Measurements from ENCODE around the gene MANF. TPM values are rescaled to one million over a fixed set of nuclear protein-coding genes. Genes with fewer than 3 reads are reported as not detected.

The MANF gene
- total RNA-seq, 2 experiments from 2014 or later, result 124 to 129 TPM

DNA sequence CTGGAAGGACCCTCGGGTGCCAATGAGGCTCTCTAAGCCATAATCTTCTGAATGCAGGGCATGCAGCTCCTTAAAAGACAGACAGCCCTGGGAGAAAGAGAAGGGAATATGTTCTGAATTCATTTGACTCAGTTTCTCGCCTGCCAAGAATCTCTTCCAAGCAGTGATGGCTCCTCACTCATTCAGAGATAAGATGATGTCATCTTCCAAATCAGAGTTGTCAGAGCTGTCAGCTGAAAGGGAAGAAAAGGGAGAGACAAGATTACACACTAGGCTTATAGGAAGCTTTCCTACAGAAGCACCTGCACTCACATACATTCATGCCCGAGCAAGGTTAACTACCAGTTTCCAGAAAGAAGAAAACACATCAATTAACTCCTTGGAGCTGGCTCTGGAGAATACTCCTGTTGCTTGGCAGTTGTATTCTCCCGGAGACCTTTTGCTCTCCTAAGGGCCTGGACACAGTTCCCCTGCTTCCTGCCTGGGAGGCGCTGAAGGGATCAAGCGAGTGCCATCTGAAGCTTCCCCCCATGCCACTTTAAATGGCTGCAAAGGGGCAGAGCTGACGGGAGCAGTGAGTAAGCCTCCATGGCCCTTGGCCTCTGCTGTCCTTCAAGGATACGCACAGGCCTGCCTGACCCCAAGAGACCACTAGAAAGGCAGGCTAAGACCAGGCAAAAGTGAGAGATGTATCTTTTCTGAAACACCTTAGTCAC, 13.7 kb downstream of the MANF start:
- Mint-ChIP-seq H3K27ac (peak overlapping the region; percentile 45), H3K4me1 (peaks cover 29% of the 10 kb centered on the region), H3K9me3 (ENCODE audit: low read depth) (no peaks in the 10 kb centered on the region), H3K27me3 (no peaks in the 10 kb centered on the region), H3K4me3 (no peak overlapping the region), H3K36me3 (ENCODE audit: low read depth) (peaks cover 36% of the 10 kb centered on the region)
- POLR2A ChIA-PET, result interaction anchor here (0.6 kb wide), 1 partner anchor 532 kb away, joined by 3 read pairs; no protein-coding TSS in a partner anchor
- CTCF ChIA-PET, result interaction anchor here (0.9 kb wide), 1 partner anchor 31 kb away, joined by 3 read pairs; no protein-coding TSS in a partner anchor
- DNase-seq, result no peak
- intact Hi-C loops (cut with DNase I, micrococcal nuclease), result loop anchor here in 1 of 2 experiments (10.0 kb wide), 1 partner anchor 576 kb away; the partner anchor contains the start of genes ABHD14A and ABHD14B
- ATAC-seq, result no peak

- no peak for ATAC-seq
- Mint-ChIP-seq H3K4me1 (peaks cover 26% of the 10 kb centered on the region), H3K27me3 (no peaks in the 10 kb centered on the region), H3K4me3 (no peak overlapping the region), H3K36me3 (ENCODE audit: low read depth) (peaks cover 27% of the 10 kb centered on the region), H3K9me3 (ENCODE audit: low read depth) (no peaks in the 10 kb centered on the region), H3K27ac (peak overlapping the region; percentile 10)
- no peak for DNase-seq
- ChIA-PET POLR2A (no interaction called here), CTCF (interaction anchor here (0.5 to 0.6 kb wide), 2 partner anchors 13 to 29 kb away, joined by 3 read pairs; no protein-coding TSS in a partner anchor)
- intact Hi-C loops (cut with DNase I, micrococcal nuclease), result no loop called here
Observed at GRCh38 chr3:51400166-51400565, 15.1 kb downstream of the MANF start.

DNA sequence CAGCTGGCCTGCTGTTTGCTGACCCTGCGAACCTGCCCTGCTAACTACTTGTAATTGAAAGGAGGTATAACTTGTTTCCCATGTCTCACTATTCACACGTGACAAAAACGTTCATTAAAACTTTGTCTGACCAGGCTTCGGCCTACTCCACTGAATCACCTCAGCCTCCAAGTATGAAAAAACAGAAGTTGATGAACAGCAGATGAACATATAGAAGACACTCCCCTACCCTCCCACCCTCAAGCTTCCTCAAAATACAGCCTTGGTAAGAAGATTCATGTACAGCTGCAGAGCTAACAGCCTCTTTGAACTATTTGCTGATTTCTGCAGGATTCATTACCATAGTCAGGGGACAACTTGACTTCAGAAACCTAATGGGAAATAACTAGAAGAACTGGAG, 16.6 kb downstream of the MANF start:
- Mint-ChIP-seq H3K9me3 (ENCODE audit: low read depth) (no peaks in the 10 kb centered on the region), H3K27ac (peak overlapping the region; percentile 8), H3K4me1 (peaks cover 19% of the 10 kb centered on the region), H3K27me3 (no peaks in the 10 kb centered on the region), H3K4me3 (no peak overlapping the region), H3K36me3 (ENCODE audit: low read depth) (peaks cover 24% of the 10 kb centered on the region)
- POLR2A ChIA-PET, result no interaction called here
- DNase-seq, result no peak
- ATAC-seq, result no peak
- intact Hi-C loops (cut with DNase I, micrococcal nuclease), result no loop called here
- CTCF ChIA-PET, result no interaction called here

- CTCF ChIA-PET, result interaction anchor here (1.6 to 2.2 kb wide), 3 partner anchors 10 to 37 kb away, joined by 3 to 5 read pairs (median 4); no protein-coding TSS in a partner anchor
- POLR2A ChIA-PET, result no interaction called here
- peak overlapping the region; percentile 61 for H3K27ac Mint-ChIP-seq
Observed at GRCh38 chr3:51403675-51404074, 18.6 kb downstream of the MANF start.

DNA sequence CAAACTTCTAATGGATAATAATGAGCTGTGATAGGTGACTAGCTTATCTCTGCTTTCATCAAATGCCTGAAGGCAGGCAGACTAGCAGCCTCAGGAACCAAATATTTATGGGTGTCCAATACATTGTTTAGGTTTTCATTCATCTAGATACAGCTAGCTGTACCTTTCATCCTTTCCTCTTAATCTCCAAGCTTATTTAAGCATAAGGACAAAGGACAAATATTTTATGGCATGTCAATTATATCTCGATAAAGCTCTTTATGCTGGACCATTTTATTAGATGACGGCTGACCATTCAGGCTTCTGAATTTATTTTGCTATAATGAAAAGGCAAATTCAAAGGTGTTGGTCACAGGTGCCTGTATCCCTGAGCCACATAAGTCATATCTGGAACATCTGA, 22.9 kb downstream of the MANF start:
- Mint-ChIP-seq H3K27ac (no peak overlapping the region), H3K36me3 (ENCODE audit: low read depth) (peaks cover 44% of the 10 kb centered on the region)

More at GRCh38 chr3:51403675-51404074, 18.6 kb downstream of the MANF start:
- Mint-ChIP-seq H3K36me3 (ENCODE audit: low read depth) (peaks cover 31% of the 10 kb centered on the region), H3K4me1 (peaks cover 23% of the 10 kb centered on the region), H3K9me3 (ENCODE audit: low read depth) (no peaks in the 10 kb centered on the region), H3K4me3 (no peak overlapping the region), H3K27me3 (no peaks in the 10 kb centered on the region)
- no peak for DNase-seq
- intact Hi-C loops (cut with DNase I, micrococcal nuclease), result no loop called here
- no peak for ATAC-seq

DNA sequence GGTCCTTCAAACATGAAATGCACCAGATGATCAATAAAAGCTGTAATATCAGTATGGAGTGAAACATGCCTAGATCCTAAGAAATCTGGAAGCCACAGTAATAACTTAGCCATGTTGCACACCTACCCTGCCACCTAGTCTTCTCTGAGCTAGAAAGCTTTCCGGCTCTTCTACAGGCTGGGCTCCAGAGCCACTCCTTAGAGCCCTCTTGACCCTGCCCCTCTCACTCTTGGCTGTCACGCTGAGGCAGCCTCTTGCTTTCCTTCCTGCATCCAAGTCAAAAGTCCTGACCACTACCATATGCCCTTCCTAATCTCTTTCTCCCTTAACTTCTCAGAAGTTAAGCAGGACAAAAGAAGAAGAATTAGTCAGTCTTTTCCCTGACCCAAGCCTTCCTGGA, 23.7 kb downstream of the MANF start:
- ChIA-PET POLR2A (interaction anchor here (0.6 kb wide), 1 partner anchor 626 kb away, joined by 8 read pairs; no protein-coding TSS in a partner anchor), CTCF (interaction anchor here (2.0 to 2.6 kb wide), 2 partner anchors 14 to 25 kb away, joined by 5 to 8 read pairs; no protein-coding TSS in a partner anchor)
- H3K4me1 Mint-ChIP-seq, result peaks cover 25% of the 10 kb centered on the region
- H3K27ac Mint-ChIP-seq, result peak overlapping the region; percentile 65
- no peaks in the 10 kb centered on the region for H3K9me3 Mint-ChIP-seq (ENCODE audit: low read depth)
- ATAC-seq (no peak), DNase-seq (no peak)
- H3K36me3 Mint-ChIP-seq (ENCODE audit: low read depth), result peaks cover 39% of the 10 kb centered on the region
- no peaks in the 10 kb centered on the region for H3K27me3 Mint-ChIP-seq
- no peak overlapping the region for H3K4me3 Mint-ChIP-seq
- intact Hi-C loops (cut with DNase I, micrococcal nuclease), result no loop called here

More for the DNA sequence above, 22.9 kb downstream of the MANF start:
- no peak for DNase-seq
- peaks cover 27% of the 10 kb centered on the region for H3K4me1 Mint-ChIP-seq
- POLR2A ChIA-PET, result no interaction called here
- intact Hi-C loops (cut with DNase I, micrococcal nuclease), result no loop called here
- no peaks in the 10 kb centered on the region for H3K9me3 Mint-ChIP-seq (ENCODE audit: low read depth)
- ATAC-seq, result no peak
- H3K27me3 Mint-ChIP-seq, result no peaks in the 10 kb centered on the region
- H3K4me3 Mint-ChIP-seq, result no peak overlapping the region
- CTCF ChIA-PET, result interaction anchor here (0.6 to 2.6 kb wide), 5 partner anchors 14 to 263 kb away, joined by 3 to 8 read pairs (median 5); no protein-coding TSS in a partner anchor

GRCh38 chr3:51422211-51422610, 37.1 kb downstream of the MANF start:
- DNase-seq (no peak), ATAC-seq (no peak)
- peaks cover 38% of the 10 kb centered on the region for H3K36me3 Mint-ChIP-seq (ENCODE audit: low read depth)
- POLR2A ChIA-PET, result interaction anchor here (0.7 kb wide), 1 partner anchor 36 kb away, joined by 3 read pairs; no protein-coding TSS in a partner anchor
- H3K4me3 Mint-ChIP-seq, result no peak overlapping the region
- H3K27ac Mint-ChIP-seq, result peak overlapping the region; percentile 49
- H3K27me3 Mint-ChIP-seq, result no peaks in the 10 kb centered on the region
- H3K4me1 Mint-ChIP-seq, result no peaks in the 10 kb centered on the region
- CTCF ChIA-PET, result interaction anchor here (0.6 to 1.8 kb wide), 2 partner anchors 13 to 193 kb away, joined by 3 to 11 read pairs; no protein-coding TSS in a partner anchor
- no peaks in the 10 kb centered on the region for H3K9me3 Mint-ChIP-seq (ENCODE audit: low read depth)
- intact Hi-C loops (cut with DNase I, micrococcal nuclease), result no loop called here

- H3K4me3 Mint-ChIP-seq, result no peak overlapping the region
- intact Hi-C loops (cut with DNase I, micrococcal nuclease), result no loop called here
- no peaks in the 10 kb centered on the region for H3K9me3 Mint-ChIP-seq (ENCODE audit: low read depth)
- no peak for DNase-seq
- H3K27ac Mint-ChIP-seq, result no peak overlapping the region
- H3K4me1 Mint-ChIP-seq, result no peaks in the 10 kb centered on the region
- no peak for ATAC-seq
- no peaks in the 10 kb centered on the region for H3K27me3 Mint-ChIP-seq
- peaks cover 41% of the 10 kb centered on the region for H3K36me3 Mint-ChIP-seq (ENCODE audit: low read depth)
- ChIA-PET CTCF (interaction anchor here (0.6 kb wide), 1 partner anchor 749 kb away, joined by 4 read pairs; no protein-coding TSS in a partner anchor), POLR2A (no interaction called here)
Observed at GRCh38 chr3:51426921-51427320, 41.8 kb downstream of the MANF start.

DNA sequence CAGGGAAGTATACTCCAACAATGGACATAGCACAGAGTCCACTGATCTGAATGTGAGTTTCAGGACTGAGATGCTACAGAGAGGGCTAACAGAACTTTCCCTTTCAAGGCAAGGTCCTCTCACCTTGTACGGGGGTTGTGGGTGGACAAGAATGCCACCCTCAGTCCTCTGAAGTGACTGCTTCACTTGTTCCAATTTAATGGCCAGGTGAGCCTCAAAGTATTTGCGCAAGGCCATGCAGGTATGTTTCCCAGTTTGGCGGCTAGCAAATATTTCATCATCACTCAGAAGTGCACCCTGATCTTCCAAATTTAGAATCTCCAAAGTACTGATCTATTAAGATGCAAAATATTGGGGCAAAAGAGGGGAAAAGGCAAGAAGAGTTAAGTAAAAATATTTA, 44.0 kb downstream of the MANF start:
- DNase-seq (no peak), ATAC-seq (no peak)
- POLR2A ChIA-PET, result no interaction called here
- intact Hi-C loops (cut with DNase I, micrococcal nuclease), result no loop called here
- Mint-ChIP-seq H3K4me3 (no peak overlapping the region), H3K36me3 (ENCODE audit: low read depth) (peaks cover 42% of the 10 kb centered on the region), H3K9me3 (ENCODE audit: low read depth) (no peaks in the 10 kb centered on the region), H3K27ac (no peak overlapping the region), H3K4me1 (no peaks in the 10 kb centered on the region), H3K27me3 (no peaks in the 10 kb centered on the region)
- CTCF ChIA-PET, result interaction anchor here (0.6 to 1.1 kb wide), 2 partner anchors 29 to 30 kb away, joined by 3 read pairs; no protein-coding TSS in a partner anchor

DNA sequence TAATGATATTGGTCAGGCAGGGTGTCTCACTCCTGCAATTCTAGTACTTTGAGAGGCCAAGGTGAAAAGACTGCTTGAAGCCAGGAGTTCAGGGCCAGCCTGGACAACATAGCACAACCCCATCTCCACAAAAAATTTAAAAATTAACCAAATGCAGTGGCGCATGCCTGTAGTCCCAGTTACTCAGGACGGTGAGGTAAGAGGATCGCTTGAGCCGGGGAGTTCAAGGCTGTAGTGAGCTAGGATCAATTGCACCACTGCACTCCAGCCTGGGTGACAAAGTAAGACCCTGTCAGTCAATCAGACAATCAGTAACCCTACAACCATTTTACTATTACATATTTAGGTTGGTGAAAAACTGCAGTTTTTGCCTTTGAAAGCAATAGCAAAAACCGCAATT, 49.0 kb downstream of the MANF start:
- CTCF ChIA-PET, result interaction anchor here (0.7 to 1.9 kb wide), 16 partner anchors 10 to 1086 kb away, joined by 3 to 15 read pairs (median 4); partner anchors contain the start of gene MANF
- H3K4me1 Mint-ChIP-seq, result peaks cover 7% of the 10 kb centered on the region
- peaks cover 39% of the 10 kb centered on the region for H3K36me3 Mint-ChIP-seq (ENCODE audit: low read depth)
- H3K27me3 Mint-ChIP-seq, result no peaks in the 10 kb centered on the region
- H3K9me3 Mint-ChIP-seq (ENCODE audit: low read depth), result no peaks in the 10 kb centered on the region
- DNase-seq (no peak), ATAC-seq (no peak)
- intact Hi-C loops (cut with DNase I, micrococcal nuclease), result loop anchor here in 1 of 2 experiments (1.0 kb wide), 1 partner anchor 43 kb away; the partner anchor contains the start of gene RBM15B
- no peak overlapping the region for H3K27ac Mint-ChIP-seq
- no peak overlapping the region for H3K4me3 Mint-ChIP-seq
- POLR2A ChIA-PET, result no interaction called here

GRCh38 chr3:51434746-51435327, 49.7 kb downstream of the MANF start:
- H3K27me3 Mint-ChIP-seq, result no peaks in the 10 kb centered on the region
- intact Hi-C loops (cut with DNase I, micrococcal nuclease), result loop anchor here in 1 of 2 experiments (1.0 kb wide), 1 partner anchor 44 kb away; the partner anchor contains the start of gene RBM15B
- peak; percentile 63 for DNase-seq

More at GRCh38 chr3:51434746-51435327, 49.7 kb downstream of the MANF start:
- Mint-ChIP-seq H3K27ac (no peak overlapping the region), H3K4me3 (no peak overlapping the region), H3K4me1 (peaks cover 7% of the 10 kb centered on the region), H3K36me3 (ENCODE audit: low read depth) (peaks cover 35% of the 10 kb centered on the region), H3K9me3 (ENCODE audit: low read depth) (no peaks in the 10 kb centered on the region)
- CTCF ChIA-PET, result interaction anchor here (0.7 to 1.9 kb wide), 19 partner anchors 9 to 1087 kb away, joined by 3 to 15 read pairs (median 4); partner anchors contain the start of gene MANF
- POLR2A ChIA-PET, result no interaction called here
- ATAC-seq, result peak; percentile 98

All from activated CD4-positive, alpha-beta T cell treated with anti-CD3 and anti-CD28 coated beads for 36 hours (primary cell).